HG03025 (cell line): ENCODE measurements around the gene HSPA5.
"Not testable (repeated sequence)": the region's sequence is repeated elsewhere in the genome, so short reads cannot be mapped to it uniquely, and the experiment has no call there.

Experiments used
- ATAC-seq: cut with Tn5 transposase; IDR thresholded peaks from one replicate; pipeline ENCODE4 v1.9.1; 2021; ENCODE audit warnings: mild to moderate bottlenecking, moderate library complexity; ENCODE audit not compliant: unreplicated experiment, low FRiP score

The HSPA5 gene

GRCh38 chr9:125195591-125195990 lies 45.6 kb downstream of the HSPA5 start:
- ATAC-seq, result not testable (repeated sequence)

- not testable (repeated sequence) for ATAC-seq
Measured at GRCh38 chr9:125194466-125194865, 46.7 kb downstream of the HSPA5 start.

- no peak for ATAC-seq
Measured at GRCh38 chr9:125190361-125190801, 50.8 kb downstream of the HSPA5 start.

GRCh38 chr9:125189361-125190289 lies 51.5 kb downstream of the HSPA5 start, which contains the start of gene PPP6C:
Gene PPP6C (minus strand): TSS chr9:125189803. CDS start chr9:125189718, 85 bp downstream.
- peak; percentile 87 for ATAC-seq

- peak; percentile 26 for ATAC-seq
Measured at GRCh38 chr9:125189011-125189360, 52.2 kb downstream of the HSPA5 start.
